Cardiac fibroblast (primary cell): ENCODE data around the gene POFUT1.
"Not testable (repeated sequence)": the region's sequence is repeated elsewhere in the genome, so short reads cannot be mapped to it uniquely, and the experiment has no call there.

Experiments used
- DNase-seq, 2 donors: peaks; one replicate each; pipeline versions ENCODE4 v3.0.0 to v3.0.0-alpha.2; 2010; ENCODE audit warnings: low read depth in 2 of 2
- H3K4me3 ChIP-seq, 2 donors: replicated peaks in 1 of 2; 1 replicate in 1 of 2; 2 replicates in 1 of 2; pipeline ENCODE4 v1.5.1; 2011; ENCODE audit warnings: low read depth in 2 of 2, low read length in 2 of 2, mild to moderate bottlenecking in 2 of 2, moderate library complexity in 1 of 2
- CTCF ChIP-seq: IDR thresholded peaks from one replicate; pipeline ENCODE4 v1.5.1; 2011; ENCODE audit warnings: low read depth, mild to moderate bottlenecking, low read length, inconsistent platforms

The POFUT1 gene

GRCh38 chr20:32244150-32244823 is 36.6 kb downstream of the POFUT1 start:
- no peak for TF ChIP-seq CTCF
- DNase-seq, result no peak
- no peak overlapping the region for H3K4me3 ChIP-seq

- no peak for TF ChIP-seq CTCF
Measured at GRCh38 chr20:32244959-32245358, 37.3 kb downstream of the POFUT1 start.

GRCh38 chr20:32246208-32246607 is 38.5 kb downstream of the POFUT1 start:
- H3K4me3 ChIP-seq, DNase-seq: not testable (repeated sequence)

More at GRCh38 chr20:32244959-32245358, 37.3 kb downstream of the POFUT1 start:
- no peak overlapping the region for H3K4me3 ChIP-seq
- no peak for DNase-seq

- no peak for TF ChIP-seq CTCF
- H3K4me3 ChIP-seq, result no peak overlapping the region
- DNase-seq, result peak in 1 of 2 donors; percentile 17
Measured at GRCh38 chr20:32248043-32248442, 40.4 kb downstream of the POFUT1 start.

- H3K4me3 ChIP-seq, result no peak overlapping the region
- DNase-seq, result no peak
- TF ChIP-seq CTCF, result no peak
Measured at GRCh38 chr20:32249030-32249738, 41.5 kb downstream of the POFUT1 start.

GRCh38 chr20:32251470-32251869 is 43.8 kb downstream of the POFUT1 start:
- no peak for TF ChIP-seq CTCF
- DNase-seq, result no peak
- no peak overlapping the region for H3K4me3 ChIP-seq

- no peak overlapping the region for H3K4me3 ChIP-seq
- no peak for DNase-seq
- TF ChIP-seq CTCF, result no peak
Measured at GRCh38 chr20:32252189-32252588, 44.5 kb downstream of the POFUT1 start.

- DNase-seq, H3K4me3 ChIP-seq: not testable (repeated sequence)
Measured at GRCh38 chr20:32260973-32261372, 53.3 kb downstream of the POFUT1 start.
